HEK293 (cell line): ENCODE data around the gene GOSR2.

Experiments used
- CTCF ChIP-seq: fragments of 450-650 bp; formaldehyde crosslinking; IDR thresholded peaks from 2 replicates; pipeline ENCODE4 v1.5.1; 2016; ENCODE audit warnings: missing biosample characterization, missing genetic modification characterization
- GLIS2 ChIP-seq: fragments of 450-650 bp; formaldehyde crosslinking; IDR thresholded peaks from 2 replicates; pipeline ENCODE4 v1.5.1; 2016; ENCODE audit warnings: missing biosample characterization, missing genetic modification characterization
- PATZ1 ChIP-seq: fragments of 450-650 bp; formaldehyde crosslinking; IDR thresholded peaks from 2 replicates; pipeline ENCODE4 v1.5.1; 2016; ENCODE audit warnings: missing biosample characterization, missing genetic modification characterization
- TCF7L2 ChIP-seq: IDR thresholded peaks from 2 replicates; pipeline ENCODE4 v1.6.1; 2011; ENCODE audit warnings: low read depth, mild to moderate bottlenecking, inconsistent platforms, low read length, moderate library complexity, borderline replicate concordance
- ZNF121 ChIP-seq: fragments of 450-650 bp; formaldehyde crosslinking; IDR thresholded peaks from 2 replicates; pipeline ENCODE4 v1.5.1; 2016; ENCODE audit warnings: missing biosample characterization, missing genetic modification characterization
- ZNF335 ChIP-seq: fragments of 450-650 bp; formaldehyde crosslinking; conservative IDR thresholded peaks from 2 replicates; pipeline ENCODE4 v1.5.1; 2016; ENCODE audit warnings: missing biosample characterization, missing genetic modification characterization
- ZNF560 ChIP-seq: fragments of 450-650 bp; formaldehyde crosslinking; IDR thresholded peaks from 2 replicates; pipeline ENCODE4 v1.5.1; 2017; ENCODE audit warnings: missing biosample characterization, missing genetic modification characterization, borderline replicate concordance
- TF ChIP-seq, protein P1 (sequence below): fragments of 450-650 bp; formaldehyde crosslinking; IDR thresholded peaks from 2 replicates; pipeline ENCODE4 v1.5.1; 2016; ENCODE audit warnings: missing biosample characterization, missing genetic modification characterization

- TF ChIP-seq CTCF (tag by site-specific recombination) (peak; percentile 41; the same call in 1 of the 2 replicates), TCF7L2 (no peak), GLIS2 (tag by site-specific recombination) (no peak), PATZ1 (no peak), ZNF121 (tag by site-specific recombination) (no peak), ZNF335 (no peak), ZNF560 (tag by site-specific recombination) (no peak)
- TF ChIP-seq, protein P1, sequence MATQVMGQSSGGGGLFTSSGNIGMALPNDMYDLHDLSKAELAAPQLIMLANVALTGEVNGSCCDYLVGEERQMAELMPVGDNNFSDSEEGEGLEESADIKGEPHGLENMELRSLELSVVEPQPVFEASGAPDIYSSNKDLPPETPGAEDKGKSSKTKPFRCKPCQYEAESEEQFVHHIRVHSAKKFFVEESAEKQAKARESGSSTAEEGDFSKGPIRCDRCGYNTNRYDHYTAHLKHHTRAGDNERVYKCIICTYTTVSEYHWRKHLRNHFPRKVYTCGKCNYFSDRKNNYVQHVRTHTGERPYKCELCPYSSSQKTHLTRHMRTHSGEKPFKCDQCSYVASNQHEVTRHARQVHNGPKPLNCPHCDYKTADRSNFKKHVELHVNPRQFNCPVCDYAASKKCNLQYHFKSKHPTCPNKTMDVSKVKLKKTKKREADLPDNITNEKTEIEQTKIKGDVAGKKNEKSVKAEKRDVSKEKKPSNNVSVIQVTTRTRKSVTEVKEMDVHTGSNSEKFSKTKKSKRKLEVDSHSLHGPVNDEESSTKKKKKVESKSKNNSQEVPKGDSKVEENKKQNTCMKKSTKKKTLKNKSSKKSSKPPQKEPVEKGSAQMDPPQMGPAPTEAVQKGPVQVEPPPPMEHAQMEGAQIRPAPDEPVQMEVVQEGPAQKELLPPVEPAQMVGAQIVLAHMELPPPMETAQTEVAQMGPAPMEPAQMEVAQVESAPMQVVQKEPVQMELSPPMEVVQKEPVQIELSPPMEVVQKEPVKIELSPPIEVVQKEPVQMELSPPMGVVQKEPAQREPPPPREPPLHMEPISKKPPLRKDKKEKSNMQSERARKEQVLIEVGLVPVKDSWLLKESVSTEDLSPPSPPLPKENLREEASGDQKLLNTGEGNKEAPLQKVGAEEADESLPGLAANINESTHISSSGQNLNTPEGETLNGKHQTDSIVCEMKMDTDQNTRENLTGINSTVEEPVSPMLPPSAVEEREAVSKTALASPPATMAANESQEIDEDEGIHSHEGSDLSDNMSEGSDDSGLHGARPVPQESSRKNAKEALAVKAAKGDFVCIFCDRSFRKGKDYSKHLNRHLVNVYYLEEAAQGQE (tag by site-specific recombination), result no peak
Observed at GRCh38 chr17:46876353-46876887, 46.5 kb upstream of the GOSR2 start.
